Non-pigmented ciliary epithelial cell (primary cell): ENCODE measurements around the gene ITGB4.
A peak's percentile ranks its signal among the peaks of the same experiment; 100 is the strongest.
"Not testable (repeated sequence)": the region's sequence is repeated elsewhere in the genome, so short reads cannot be mapped to it uniquely, and the experiment has no call there.

ENCODE experiments used
- DNase-seq: peaks from one replicate; pipeline ENCODE4 v3.0.0-alpha.2; 2010; ENCODE audit warnings: low read depth

ITGB4 gene

DNA sequence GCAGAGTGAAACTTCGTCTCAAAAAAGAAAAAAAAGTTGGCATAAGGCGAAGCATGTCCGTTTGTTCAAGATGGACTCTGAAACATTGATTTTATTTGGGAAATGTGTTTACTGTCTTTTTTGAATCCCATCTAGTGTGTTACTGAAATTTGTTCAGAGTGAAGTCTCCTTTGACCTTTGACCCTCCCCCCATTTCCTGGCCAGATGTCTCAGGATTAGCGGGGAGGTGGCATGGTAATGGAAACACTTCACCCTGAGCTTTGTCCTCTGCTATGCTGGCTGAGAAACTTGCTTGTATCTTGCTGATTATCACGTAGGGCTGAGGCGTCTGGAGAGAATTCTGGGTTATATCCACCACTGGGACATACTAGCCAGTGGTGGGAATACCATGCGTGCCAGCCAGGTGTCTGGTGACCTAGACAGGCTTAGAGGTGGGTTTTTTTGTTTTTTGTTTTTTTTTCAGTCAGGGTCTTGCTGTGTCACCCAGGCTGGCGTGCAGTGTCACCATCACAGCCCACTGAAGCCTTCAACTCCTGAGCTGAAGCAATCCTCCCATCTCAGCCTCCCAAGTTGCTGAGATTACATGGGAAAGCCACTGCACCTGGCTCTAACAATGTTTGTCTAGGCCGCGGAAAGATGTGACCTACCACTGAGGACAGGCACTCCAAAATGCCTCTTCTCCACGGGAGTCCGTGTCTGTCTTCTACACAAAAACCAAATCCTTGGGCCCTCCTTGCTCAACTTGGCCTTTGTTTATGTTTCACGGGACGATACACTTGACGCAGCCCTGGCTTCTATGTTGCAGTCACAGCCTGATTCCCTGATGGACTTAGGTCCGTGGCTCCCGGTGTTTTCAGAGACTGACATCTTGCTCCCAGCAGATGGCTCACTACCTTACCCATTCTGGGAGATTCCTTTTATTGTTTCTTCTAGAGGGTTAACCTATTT is 50.3 kb downstream of the ITGB4 start:
- no peak for DNase-seq

- DNase-seq = no peak
Observed at GRCh38 chr17:75773121-75773807, 52.0 kb downstream of the ITGB4 start.

DNA sequence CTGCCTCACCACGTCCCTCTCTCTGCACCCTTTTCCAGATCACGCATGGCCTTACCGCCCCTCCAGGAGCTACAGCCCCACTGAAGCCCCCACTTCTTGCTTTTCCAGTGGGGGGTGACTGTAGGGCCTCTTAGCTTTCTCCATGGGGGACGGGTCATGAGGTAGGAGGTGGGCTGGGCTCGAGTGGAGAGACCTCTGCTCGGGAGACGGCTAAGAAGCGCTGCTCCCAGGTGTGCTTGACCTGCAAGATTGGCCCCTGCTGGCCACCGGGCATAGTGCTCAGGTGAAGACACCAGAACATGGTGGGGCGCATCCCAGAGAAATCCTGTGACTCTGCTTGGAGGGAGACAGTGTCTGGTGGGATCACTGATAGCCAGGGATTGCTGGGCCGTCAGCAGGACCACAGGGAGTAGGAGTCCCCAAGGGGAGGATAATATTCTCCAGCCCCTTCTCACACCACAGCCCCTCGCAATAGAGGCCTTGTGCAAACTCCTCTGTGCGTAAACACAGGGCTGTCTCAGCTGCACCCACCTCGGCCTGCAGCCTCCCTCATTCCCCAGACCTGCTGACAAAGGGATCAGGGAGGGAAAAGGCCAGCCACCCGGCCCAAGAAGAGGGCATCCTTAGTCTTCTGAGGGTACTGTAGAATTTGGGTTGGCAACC is 52.7 kb downstream of the ITGB4 start:
- no peak for DNase-seq

- no peak for DNase-seq
Observed at GRCh38 chr17:75774471-75774990, 53.3 kb downstream of the ITGB4 start.

DNA sequence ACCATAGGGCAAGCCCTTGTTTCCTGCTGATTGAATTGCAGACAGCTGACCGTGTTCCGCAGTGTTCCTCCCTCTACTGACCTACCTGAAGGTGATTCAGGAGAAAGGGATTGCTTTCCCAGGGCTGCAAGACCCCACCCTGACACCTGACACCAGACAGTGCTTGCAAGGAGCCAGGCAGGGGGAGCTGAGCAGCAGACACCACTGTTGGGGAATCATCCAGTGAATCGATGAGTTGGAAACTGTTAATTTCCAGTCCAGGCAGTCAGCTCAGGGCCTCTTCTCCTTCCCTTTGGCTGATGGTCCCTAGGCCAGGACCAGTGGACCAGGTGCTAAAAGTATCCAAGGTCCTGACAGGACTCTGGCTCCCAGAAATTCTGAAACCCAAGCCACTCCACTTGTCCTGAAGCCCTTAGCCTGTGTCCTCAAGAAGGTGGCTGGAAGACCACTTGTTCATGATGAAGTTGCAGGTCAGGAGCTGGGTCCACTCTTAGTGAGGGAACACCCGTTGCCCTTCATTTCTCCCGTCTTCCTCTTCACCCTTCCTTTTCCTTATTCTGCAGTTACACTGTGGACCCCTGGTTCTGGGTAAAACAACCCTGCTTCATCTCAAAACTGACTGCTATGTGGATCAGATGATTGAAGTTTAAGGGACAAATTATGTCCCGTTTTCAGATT is 53.9 kb downstream of the ITGB4 start:
- DNase-seq = no peak

DNA sequence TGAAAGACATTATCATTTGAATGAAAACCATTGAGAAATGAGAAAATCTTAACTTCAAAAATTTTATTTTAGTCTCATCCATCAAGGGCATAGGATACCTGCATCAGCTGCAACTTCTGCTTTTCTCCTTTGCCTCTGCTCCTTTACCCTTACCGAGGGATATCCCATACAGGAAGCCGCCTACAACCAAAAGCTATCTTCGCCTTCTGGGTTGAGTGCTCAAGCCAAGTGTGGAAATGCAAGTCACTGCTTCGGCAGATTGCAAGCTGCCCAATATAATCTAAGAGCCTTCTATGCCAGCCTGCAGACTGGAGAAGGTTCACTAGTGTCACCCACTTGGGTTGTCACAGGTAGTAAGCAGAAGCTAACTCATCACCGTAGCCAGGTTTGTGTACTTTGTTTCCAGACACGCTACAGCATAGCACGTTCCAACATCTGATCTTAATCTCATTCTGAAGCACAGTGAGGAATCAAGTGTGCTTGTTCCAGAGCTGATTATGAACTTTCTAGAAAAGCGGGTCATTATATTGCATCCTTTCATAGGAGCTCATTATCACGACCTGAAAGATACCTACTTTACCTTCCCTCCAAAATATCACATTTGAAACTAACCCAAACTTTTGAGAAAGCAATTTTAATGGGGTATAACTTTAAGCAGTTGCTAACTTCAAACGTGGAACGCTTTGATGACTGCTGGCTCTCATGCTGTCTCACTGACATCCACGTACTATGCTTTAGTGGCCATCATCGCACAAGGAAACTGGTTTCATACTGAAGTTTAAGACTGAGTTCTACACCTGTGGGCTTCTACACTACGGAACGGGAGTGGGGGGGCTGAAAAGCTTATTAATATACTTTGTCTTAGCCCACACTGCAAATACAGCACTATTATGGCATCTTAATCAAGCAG is 55.4 kb downstream of the ITGB4 start:
- no peak for DNase-seq

GRCh38 chr17:75777296-75777922 is 56.1 kb downstream of the ITGB4 start:
- DNase-seq = no peak

DNA sequence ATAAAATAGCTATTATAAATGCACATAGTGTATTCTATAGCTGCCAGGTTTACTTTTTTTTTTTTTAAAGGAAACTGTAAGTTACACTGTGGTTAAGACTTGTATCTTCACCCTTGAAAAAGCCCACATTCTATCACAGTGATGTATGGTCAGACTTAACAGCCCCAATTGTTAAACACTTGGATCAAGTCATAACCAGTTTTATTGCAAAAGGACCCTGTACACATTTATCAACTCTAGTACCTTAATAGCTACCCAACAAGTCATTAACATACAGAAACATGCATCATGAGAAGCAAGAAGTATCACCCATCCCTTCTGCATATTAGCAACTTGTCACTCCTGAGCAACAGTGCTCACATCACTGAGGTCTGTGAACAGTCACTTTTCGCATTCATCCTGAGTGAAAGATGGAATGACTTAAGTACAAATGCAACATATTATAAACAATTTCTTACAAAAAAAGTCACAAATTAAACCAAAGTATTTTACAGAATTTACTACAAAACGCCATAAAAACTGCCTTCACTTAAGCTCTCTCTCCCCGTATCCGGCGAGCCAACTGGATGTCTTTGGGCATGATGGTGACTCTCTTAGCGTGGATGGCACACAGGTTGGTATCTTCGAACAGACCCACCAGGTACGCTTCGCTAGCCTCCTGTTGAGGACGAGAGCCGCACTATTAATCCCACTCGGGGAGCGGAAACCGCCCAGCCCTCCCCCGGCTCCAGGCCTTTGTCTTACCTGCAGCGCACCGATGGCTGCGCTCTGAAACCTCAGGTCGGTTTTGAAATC is 57.0 kb downstream of the ITGB4 start:
- DNase-seq = not testable (repeated sequence)

DNA sequence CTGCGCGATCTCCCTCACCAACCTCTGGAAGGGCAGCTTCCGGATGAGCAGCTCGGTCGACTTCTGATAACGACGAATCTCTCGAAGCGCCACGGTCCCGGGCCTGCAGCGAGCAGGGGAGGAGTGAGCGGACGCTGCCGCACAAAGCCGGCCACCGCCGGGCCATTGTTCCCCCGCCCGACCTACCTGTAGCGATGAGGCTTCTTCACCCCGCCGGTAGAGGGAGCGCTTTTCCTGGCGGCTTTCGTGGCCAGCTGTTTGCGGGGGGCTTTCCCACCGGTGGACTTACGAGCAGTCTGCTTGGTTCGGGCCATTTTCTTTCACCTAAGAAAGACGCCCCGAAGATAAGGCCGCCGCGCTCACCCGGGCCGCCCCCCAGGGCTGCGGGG is 57.6 kb downstream of the ITGB4 start:
- no peak for DNase-seq

DNA sequence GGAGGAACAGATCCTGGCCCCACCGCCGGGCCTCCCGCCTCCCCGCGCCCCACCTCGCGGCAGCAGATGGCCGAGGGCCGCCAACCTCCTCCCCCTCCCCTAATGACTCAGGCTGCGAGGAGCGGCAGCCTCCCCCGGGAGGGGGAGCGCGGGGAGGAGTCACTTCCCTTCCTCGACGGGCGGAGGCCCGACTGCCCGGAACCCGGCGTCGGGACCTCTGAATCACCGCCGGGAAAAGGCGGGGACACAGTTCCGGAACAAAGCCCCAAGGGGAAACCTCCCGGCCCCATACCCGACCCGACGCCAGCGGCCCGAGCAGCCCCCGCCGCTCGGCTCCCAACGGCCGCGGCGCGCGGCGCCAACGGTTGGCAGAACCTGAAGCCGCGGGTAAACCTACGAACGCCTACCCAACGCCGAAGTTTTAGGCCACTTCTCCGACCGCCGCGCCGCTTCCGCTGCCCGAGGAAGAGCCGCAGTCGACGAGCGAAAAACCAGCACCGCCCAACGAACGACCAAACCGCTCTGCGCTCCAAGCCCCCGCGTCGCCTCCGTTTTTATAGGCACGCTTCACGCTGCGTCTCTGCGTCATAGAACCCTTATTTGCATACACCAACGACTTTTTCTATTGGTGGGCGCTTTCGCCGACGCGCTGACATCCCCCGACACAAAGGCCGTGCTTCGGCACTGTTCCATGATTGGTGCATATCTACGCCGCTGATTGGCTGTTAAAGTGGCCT is 58.2 kb downstream of the ITGB4 start:
- peak; percentile 98 for DNase-seq

GRCh38 chr17:75779987-75780889 is 59.0 kb downstream of the ITGB4 start:
- DNase-seq = no peak

GRCh38 chr17:75783069-75783783 is 62.0 kb downstream of the ITGB4 start:
- DNase-seq = no peak

DNA sequence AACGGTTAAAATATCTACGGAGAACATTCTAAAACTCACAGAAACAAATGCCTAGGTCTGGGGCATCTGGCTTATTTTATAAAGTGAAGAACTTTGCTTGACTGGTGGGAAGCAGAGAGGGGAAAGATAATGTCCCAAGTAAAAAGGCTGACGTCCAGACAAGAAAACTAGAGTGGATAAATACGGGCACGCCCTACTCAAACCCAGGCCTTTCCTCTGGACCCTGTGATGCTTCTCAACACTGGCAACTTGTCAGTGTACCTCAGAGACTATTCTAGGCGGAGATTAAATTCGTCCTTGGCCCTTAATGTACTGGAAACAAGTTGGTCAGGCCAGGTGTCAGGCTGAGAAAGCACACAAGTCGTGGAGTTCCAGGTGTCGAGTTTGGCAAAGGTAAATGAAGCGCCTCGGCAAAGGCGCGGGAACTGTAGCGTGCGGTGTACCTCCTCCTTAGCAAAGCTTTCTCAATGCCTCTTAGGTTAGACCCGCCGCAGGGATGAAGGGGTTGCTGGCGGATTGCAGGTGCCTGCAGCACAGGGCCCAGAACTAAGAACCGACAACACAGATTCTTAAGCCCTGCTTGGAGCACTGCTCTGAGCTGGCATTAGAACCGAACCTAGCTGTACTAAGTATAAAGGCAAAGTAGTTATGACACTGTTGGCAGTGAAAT is 62.7 kb downstream of the ITGB4 start:
- DNase-seq = no peak

- peak; percentile 99 for DNase-seq
Observed at GRCh38 chr17:75784473-75785015, 63.3 kb downstream of the ITGB4 start, which contains the start of gene UNK. UNK (plus strand) TSS chr17:75784806; CDS start chr17:75784881, 75 bp downstream.

DNA sequence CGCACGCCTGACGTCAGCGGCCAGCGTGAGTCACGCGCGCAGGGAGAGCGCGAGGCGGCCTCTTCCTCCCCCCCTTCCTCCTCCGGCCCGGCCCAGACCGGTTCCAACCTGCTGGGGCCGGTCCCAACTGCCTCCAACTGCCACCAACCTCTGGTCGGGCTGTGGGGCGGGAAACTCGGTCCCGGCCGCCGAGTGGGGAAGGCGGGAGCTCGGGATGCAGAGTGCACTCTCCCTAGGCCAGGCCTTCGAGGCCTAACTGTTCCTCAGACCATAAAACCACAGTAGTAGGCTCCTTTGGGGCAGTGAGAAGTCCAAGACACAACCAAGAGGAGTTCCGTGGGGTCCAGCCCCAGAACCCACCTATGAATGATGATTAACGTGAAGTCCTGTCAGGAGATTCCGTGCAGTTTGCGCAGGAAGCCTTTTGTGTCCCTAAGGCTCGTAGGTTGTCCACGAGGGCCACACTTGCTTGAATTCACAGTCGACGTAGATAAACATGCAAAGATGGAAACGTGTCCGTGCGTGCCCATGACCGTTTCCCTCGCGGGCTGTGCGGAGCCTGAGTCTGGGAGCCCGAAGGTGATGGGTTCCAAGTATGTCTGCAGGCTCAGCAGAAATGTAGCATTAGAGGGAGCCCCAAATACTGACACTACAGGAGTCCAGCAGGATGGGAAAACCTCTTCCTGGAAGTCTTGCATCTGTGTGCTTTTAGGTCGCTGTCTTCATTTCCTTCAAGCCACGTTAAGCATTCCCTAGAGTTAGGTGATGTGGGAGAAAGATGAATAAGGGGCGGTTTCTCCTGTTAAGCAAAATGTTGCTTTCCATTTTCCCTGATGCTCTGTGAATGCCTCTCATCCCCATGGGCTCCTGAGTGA is 64.0 kb downstream of the ITGB4 start:
- DNase-seq = no peak
